ENCODE data around the gene NEURL1. TPM values are rescaled to one million over a fixed set of nuclear protein-coding genes. Genes with fewer than 3 reads are reported as not detected.

Gene NEURL1
- total RNA-seq, 1 experiment from 2014 or later: 0.84 TPM

DNA sequence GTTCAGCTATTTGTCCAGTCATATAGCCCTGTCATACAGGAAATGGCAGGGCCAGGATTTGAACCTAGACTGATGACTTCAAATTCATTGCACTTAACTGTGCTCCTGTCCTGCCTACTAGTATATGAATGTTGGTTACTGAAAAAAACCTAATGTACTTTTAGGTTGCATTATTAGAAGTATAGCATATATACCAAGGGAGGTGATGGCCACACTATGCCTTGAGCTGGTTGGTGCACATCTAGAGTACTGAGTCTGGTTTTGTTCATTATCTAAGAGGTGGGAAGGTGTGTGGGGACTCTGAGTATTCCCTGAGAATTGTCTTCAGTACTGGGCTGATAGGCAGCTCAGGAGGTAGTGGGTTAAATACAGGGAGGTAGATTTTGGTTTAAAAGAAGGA is 88.0 kb downstream of the NEURL1 start:
- Mint-ChIP-seq H3K9me3 (ENCODE audit: unreplicated experiment) (peaks cover 5% of the 10 kb centered on the region), H3K36me3 (ENCODE audit: insufficient read depth, unreplicated experiment) (no peaks in the 10 kb centered on the region), H3K27ac (ENCODE audit: unreplicated experiment) (no peak overlapping the region), H3K4me1 (ENCODE audit: low read depth, unreplicated experiment) (peaks cover 21% of the 10 kb centered on the region), H3K4me3 (ENCODE audit: unreplicated experiment) (no peak overlapping the region), H3K27me3 (ENCODE audit: insufficient read depth, unreplicated experiment) (no peaks in the 10 kb centered on the region)
- Histone ChIP-seq H3K9me3 (no peaks in the 10 kb centered on the region), H3K36me3 (ENCODE audit: control insufficient read depth, insufficient read depth, low read length) (no peaks in the 10 kb centered on the region), H3K4me1 (peaks cover 25% of the 10 kb centered on the region), H3K27me3 (replicated peaks; ENCODE audit: control insufficient read depth, insufficient read depth, low read length) (no peaks in the 10 kb centered on the region), H3K4me3 (ENCODE audit: low read depth, low read length) (no peak overlapping the region)
- BruUV-seq (replicated peaks): no TSS peak
- intact Hi-C loops (cut with micrococcal nuclease; ENCODE audit: unreplicated experiment): no loop called here
- DNase-seq: no peak
- TF ChIP-seq, protein P1, sequence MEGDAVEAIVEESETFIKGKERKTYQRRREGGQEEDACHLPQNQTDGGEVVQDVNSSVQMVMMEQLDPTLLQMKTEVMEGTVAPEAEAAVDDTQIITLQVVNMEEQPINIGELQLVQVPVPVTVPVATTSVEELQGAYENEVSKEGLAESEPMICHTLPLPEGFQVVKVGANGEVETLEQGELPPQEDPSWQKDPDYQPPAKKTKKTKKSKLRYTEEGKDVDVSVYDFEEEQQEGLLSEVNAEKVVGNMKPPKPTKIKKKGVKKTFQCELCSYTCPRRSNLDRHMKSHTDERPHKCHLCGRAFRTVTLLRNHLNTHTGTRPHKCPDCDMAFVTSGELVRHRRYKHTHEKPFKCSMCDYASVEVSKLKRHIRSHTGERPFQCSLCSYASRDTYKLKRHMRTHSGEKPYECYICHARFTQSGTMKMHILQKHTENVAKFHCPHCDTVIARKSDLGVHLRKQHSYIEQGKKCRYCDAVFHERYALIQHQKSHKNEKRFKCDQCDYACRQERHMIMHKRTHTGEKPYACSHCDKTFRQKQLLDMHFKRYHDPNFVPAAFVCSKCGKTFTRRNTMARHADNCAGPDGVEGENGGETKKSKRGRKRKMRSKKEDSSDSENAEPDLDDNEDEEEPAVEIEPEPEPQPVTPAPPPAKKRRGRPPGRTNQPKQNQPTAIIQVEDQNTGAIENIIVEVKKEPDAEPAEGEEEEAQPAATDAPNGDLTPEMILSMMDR (IDR thresholded peaks at IDR 0.05; ENCODE audit: insufficient read depth in 1 of 2, low read depth in 1 of 2, low read length in 1 of 2, severe bottlenecking in 1 of 2, unreplicated experiment in 1 of 2): no peak
- POLR2A ChIA-PET: no interaction called here
- CTCF ChIA-PET: no interaction called here

DNA sequence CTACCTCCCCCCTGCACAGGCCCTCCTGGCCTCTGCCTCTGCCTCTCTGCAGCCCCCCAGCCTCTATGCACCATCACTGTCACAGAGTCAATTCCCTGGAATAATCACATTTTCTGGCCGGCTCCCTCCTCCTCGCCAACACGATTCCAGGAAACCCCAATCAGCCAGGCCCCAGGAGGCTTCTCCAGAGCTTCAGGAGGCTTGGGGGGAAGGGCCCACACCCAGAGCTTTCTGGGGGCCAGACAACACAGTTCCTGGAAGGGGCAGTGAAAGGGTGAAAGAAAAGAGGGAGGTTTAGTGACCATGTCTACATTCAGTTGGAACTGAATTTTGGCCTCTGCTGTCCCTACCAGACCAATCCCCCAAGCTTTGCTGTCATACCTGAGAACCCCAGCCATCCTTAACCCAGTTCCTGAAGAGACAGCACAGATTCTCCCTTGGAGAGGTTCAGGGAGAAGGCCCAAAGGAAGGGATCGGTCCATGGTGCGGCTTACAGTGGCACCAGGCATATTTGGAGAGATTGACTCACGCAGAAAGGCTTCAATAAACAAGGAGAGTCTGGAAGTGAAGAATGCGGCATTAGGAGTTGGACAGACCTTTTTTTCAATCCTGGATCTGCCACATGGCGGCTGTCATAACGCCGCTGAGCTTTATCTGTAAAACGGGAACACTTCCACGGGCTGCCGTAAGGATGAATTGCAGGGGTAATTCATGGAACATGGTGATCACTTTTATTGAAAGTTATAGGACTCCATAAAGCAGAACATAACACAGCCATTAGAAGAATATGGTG is 89.0 kb downstream of the NEURL1 start:
- Histone ChIP-seq H3K36me3 (ENCODE audit: control insufficient read depth, insufficient read depth, low read length) (no peaks in the 10 kb centered on the region), H3K9me3 (peaks cover 3% of the 10 kb centered on the region; the same call in 1 of the 2 replicates), H3K4me1 (peaks cover 15% of the 10 kb centered on the region), H3K4me3 (ENCODE audit: low read depth, low read length) (no peak overlapping the region), H3K27me3 (replicated peaks; ENCODE audit: control insufficient read depth, insufficient read depth, low read length) (no peaks in the 10 kb centered on the region)
- DNase-seq: no peak
- Mint-ChIP-seq H3K27me3 (ENCODE audit: insufficient read depth, unreplicated experiment) (no peaks in the 10 kb centered on the region), H3K4me3 (ENCODE audit: unreplicated experiment) (no peak overlapping the region), H3K4me1 (ENCODE audit: low read depth, unreplicated experiment) (peaks cover 13% of the 10 kb centered on the region), H3K27ac (ENCODE audit: unreplicated experiment) (no peak overlapping the region), H3K9me3 (ENCODE audit: unreplicated experiment) (peaks cover 15% of the 10 kb centered on the region), H3K36me3 (ENCODE audit: insufficient read depth, unreplicated experiment) (no peaks in the 10 kb centered on the region)
- ChIA-PET CTCF (no interaction called here), POLR2A (no interaction called here)
- intact Hi-C loops (cut with micrococcal nuclease; ENCODE audit: unreplicated experiment): no loop called here
- BruUV-seq (replicated peaks): no TSS peak
- TF ChIP-seq, protein P1 (IDR thresholded peaks at IDR 0.05; ENCODE audit: insufficient read depth in 1 of 2, low read depth in 1 of 2, low read length in 1 of 2, severe bottlenecking in 1 of 2, unreplicated experiment in 1 of 2): no peak

DNA sequence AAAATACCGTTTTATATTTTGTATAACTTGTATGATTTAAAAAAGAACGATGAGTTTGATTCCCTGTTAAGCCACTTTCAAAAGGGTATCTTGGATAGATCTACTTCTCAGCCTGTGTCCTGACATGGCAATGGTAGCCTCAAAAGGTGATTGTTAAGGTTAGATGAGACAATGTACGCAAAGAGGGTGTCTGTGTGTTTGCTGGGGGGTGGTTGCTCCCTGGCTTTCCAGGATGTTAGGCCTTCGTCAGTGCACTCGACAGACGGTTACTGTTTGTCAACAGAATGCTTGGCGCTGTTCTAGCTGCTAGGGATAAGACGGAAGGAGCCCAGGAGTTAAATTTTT is 90.3 kb downstream of the NEURL1 start:
- TF ChIP-seq, protein P1 (IDR thresholded peaks at IDR 0.05; ENCODE audit: insufficient read depth in 1 of 2, low read depth in 1 of 2, low read length in 1 of 2, severe bottlenecking in 1 of 2, unreplicated experiment in 1 of 2): no peak
- no peaks in the 10 kb centered on the region for H3K36me3 Mint-ChIP-seq (ENCODE audit: insufficient read depth, unreplicated experiment)
- H3K4me3 Mint-ChIP-seq (ENCODE audit: unreplicated experiment): no peak overlapping the region
- no peak overlapping the region for H3K27ac Mint-ChIP-seq (ENCODE audit: unreplicated experiment)
- ChIA-PET CTCF (no interaction called here), POLR2A (no interaction called here)
- peaks cover 16% of the 10 kb centered on the region for H3K9me3 Mint-ChIP-seq (ENCODE audit: unreplicated experiment)
- intact Hi-C loops (cut with micrococcal nuclease; ENCODE audit: unreplicated experiment): no loop called here
- no peak for DNase-seq
- Histone ChIP-seq H3K4me1 (peaks cover 6% of the 10 kb centered on the region), H3K27me3 (replicated peaks; ENCODE audit: control insufficient read depth, insufficient read depth, low read length) (no peaks in the 10 kb centered on the region), H3K36me3 (ENCODE audit: control insufficient read depth, insufficient read depth, low read length) (no peaks in the 10 kb centered on the region), H3K4me3 (ENCODE audit: low read depth, low read length) (no peak overlapping the region), H3K9me3 (peaks cover 4% of the 10 kb centered on the region; the same call in 1 of the 2 replicates)
- peaks cover 3% of the 10 kb centered on the region for H3K4me1 Mint-ChIP-seq (ENCODE audit: low read depth, unreplicated experiment)
- no TSS peak for BruUV-seq (replicated peaks)
- H3K27me3 Mint-ChIP-seq (ENCODE audit: insufficient read depth, unreplicated experiment): no peaks in the 10 kb centered on the region

Data from Caco-2 (cell line).